ENCODE measurements around the gene XKR3. TPM values are rescaled to one million over a fixed set of nuclear protein-coding genes. Genes with fewer than 3 reads are reported as not detected.
"Not testable (repeated sequence)": the region's sequence is repeated elsewhere in the genome, so short reads cannot be mapped to it uniquely, and the experiment has no call there.

The XKR3 gene
- total and polyA plus RNA-seq, 5 donors, result not detected

GRCh38 chr22:16747266-16748159 is 77.7 kb downstream of the XKR3 start:
- 86% methylated on average over 21 of the region's 21 CpGs for WGBS
- ATAC-seq; DNase-seq; H3K4me1 ChIP-seq (ENCODE audit: control insufficient read depth, insufficient read depth, low read length); H3K4me3 ChIP-seq (ENCODE audit: low read length); intact Hi-C loops (cut with DNase I); H3K27ac ChIP-seq (ENCODE audit: low read length); H3K9me3 ChIP-seq (ENCODE audit: control insufficient read depth, low read length); H3K27me3 ChIP-seq (ENCODE audit: control insufficient read depth, insufficient read depth): not testable (repeated sequence)

- ATAC-seq; H3K4me3 ChIP-seq (ENCODE audit: low read length); H3K27me3 ChIP-seq (ENCODE audit: control insufficient read depth, insufficient read depth); H3K4me1 ChIP-seq (ENCODE audit: control insufficient read depth, insufficient read depth, low read length); intact Hi-C loops (cut with DNase I); DNase-seq; H3K9me3 ChIP-seq (ENCODE audit: control insufficient read depth, low read length); H3K27ac ChIP-seq (ENCODE audit: low read length): not testable (repeated sequence)
- 42% methylated on average over 1 of the region's 1 CpG for WGBS
These were observed 90.9 kb downstream of the XKR3 start for GRCh38 chr22:16734271-16734670.

Other genes with a start within 250 kb of the XKR3 start
- gene CCT8L2, start 232.6 kb downstream of the XKR3 start, total RNA-seq, result not detected
- gene CCT8L2, start 232.6 kb downstream of the XKR3 start, polyA plus RNA-seq, result not detected
- gene GAB4, start 182.8 kb upstream of the XKR3 start, total RNA-seq, result not detected
- gene GAB4, start 182.8 kb upstream of the XKR3 start, polyA plus RNA-seq, result not detected

Data from right cardiac atrium (tissue), 5 donors.